ENCODE measurements around the gene RSBN1L.
A peak's percentile ranks its signal among the peaks of the same experiment; 100 is the strongest.
"Not testable (repeated sequence)": the region's sequence is repeated elsewhere in the genome, so short reads cannot be mapped to it uniquely, and the experiment has no call there.

RSBN1L gene

GRCh38 chr7:77770316-77770715 is 74.1 kb downstream of the RSBN1L start:
- DNase-seq (ENCODE audit: low read depth): no peak

GRCh38 chr7:77771901-77772300 is 75.6 kb downstream of the RSBN1L start:
- DNase-seq (ENCODE audit: low read depth): no peak

GRCh38 chr7:77778535-77778934 is 82.3 kb downstream of the RSBN1L start:
- DNase-seq (ENCODE audit: low read depth): no peak

- no peak for DNase-seq (ENCODE audit: low read depth)
Measured at GRCh38 chr7:77782383-77782782, 86.1 kb downstream of the RSBN1L start.

- no peak for DNase-seq (ENCODE audit: low read depth)
Measured at GRCh38 chr7:77783111-77783510, 86.9 kb downstream of the RSBN1L start.

GRCh38 chr7:77783545-77783944 is 87.3 kb downstream of the RSBN1L start:
- no peak for DNase-seq (ENCODE audit: low read depth)

- DNase-seq (ENCODE audit: low read depth): not testable (repeated sequence)
Measured at GRCh38 chr7:77784426-77784825, 88.2 kb downstream of the RSBN1L start.

GRCh38 chr7:77786018-77786417 is 89.8 kb downstream of the RSBN1L start:
- DNase-seq (ENCODE audit: low read depth): no peak

- DNase-seq (ENCODE audit: low read depth): no peak
Measured at GRCh38 chr7:77786741-77787140, 90.5 kb downstream of the RSBN1L start.

- DNase-seq (ENCODE audit: low read depth): no peak
Measured at GRCh38 chr7:77788327-77788902, 92.2 kb downstream of the RSBN1L start.

- DNase-seq (ENCODE audit: low read depth): no peak
Measured at GRCh38 chr7:77791336-77791735, 95.1 kb downstream of the RSBN1L start.

- no peak for DNase-seq (ENCODE audit: low read depth)
Measured at GRCh38 chr7:77791956-77792355, 95.7 kb downstream of the RSBN1L start.

- no peak for DNase-seq (ENCODE audit: low read depth)
Measured at GRCh38 chr7:77794000-77794399, 97.7 kb downstream of the RSBN1L start.

- DNase-seq (ENCODE audit: low read depth): no peak
Measured at GRCh38 chr7:77796109-77796508, 99.8 kb downstream of the RSBN1L start.

GRCh38 chr7:77796960-77797359 is 100.7 kb downstream of the RSBN1L start:
- DNase-seq (ENCODE audit: low read depth): no peak

GRCh38 chr7:77797734-77798393 is 101.6 kb downstream of the RSBN1L start:
- DNase-seq (ENCODE audit: low read depth): no peak

- peak; percentile 89 for DNase-seq (ENCODE audit: low read depth)
Measured at GRCh38 chr7:77798394-77799077, 102.3 kb downstream of the RSBN1L start, which contains the start of the genes PHTF2 and TMEM60. Gene PHTF2, plus strand, starts transcription at chr7:77798773. Gene TMEM60, minus strand, starts transcription at chr7:77798434. Its CDS starts 4,061 bp downstream, at chr7:77794373.

- peak; percentile 8 for DNase-seq (ENCODE audit: low read depth)
Measured at GRCh38 chr7:77799078-77799964, 103.1 kb downstream of the RSBN1L start.

GRCh38 chr7:77800158-77800557 is 103.9 kb downstream of the RSBN1L start:
- DNase-seq (ENCODE audit: low read depth): no peak

- DNase-seq (ENCODE audit: low read depth): no peak
Measured at GRCh38 chr7:77800730-77801129, 104.5 kb downstream of the RSBN1L start.

- DNase-seq (ENCODE audit: low read depth): no peak
Measured at GRCh38 chr7:77802557-77803405, 106.5 kb downstream of the RSBN1L start.

All from activated T-helper 9 cell treated with anti-CD3 and anti-CD28 coated beads, Interleukin-2, amount 50 U/mL, for 16 hours (primary cell).